Stimulated activated CD8-positive, alpha-beta memory T cell treated with anti-CD3 and anti-CD28 coated beads, Interleukin-7, amount 100 ng/mL, for 1 hour (primary cell): ENCODE results near the gene ENTPD3.
"Not testable (repeated sequence)": the region's sequence is repeated elsewhere in the genome, so short reads cannot be mapped to it uniquely, and the experiment has no call there.

Source experiments
- DNase-seq, 2 donors: peaks; one replicate each; pipeline ENCODE4 v3.0.0-alpha.2; 2020; ENCODE audit warnings: low read depth in 2 of 2

Gene ENTPD3

DNA sequence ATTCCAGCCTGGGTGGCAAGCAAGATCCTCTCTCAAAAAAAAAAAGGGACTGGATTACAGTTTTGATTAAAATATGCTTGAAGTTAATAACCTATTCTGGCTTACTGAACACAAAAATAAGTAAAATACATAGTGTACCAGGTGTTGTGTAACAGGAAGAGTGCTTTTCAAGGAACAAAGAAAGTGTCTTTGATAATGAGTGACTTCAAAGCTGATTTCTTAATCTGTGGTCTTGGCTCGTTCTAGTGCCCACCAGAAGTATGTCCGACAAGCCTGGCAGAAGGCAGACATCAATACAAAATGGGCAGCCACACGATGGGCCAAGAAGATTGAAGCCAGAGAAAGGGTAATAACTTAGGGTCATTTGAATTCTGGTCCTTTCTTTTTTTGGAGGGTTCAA, 74.2 kb downstream of the ENTPD3 start:
- DNase-seq: no peak

DNA sequence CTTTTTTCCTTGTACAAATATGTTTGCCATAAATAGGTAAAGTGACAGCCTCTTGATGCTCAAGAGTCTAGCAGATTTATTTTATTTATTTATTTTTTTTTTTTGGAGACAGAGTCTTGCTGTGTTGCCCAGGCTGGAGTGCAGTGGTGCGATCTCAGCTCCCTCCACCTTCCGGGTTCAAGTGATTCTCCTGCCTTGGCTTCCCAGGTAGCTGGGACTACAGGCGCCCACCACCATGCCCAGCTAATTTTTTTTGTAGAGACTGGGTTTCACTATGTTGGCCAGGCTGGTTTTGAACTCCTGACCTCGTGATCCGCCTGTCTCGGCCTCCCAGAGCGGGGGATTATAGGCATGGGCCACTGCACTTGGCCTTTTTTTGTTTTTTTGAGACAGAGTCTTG, 75.9 kb downstream of the ENTPD3 start:
- DNase-seq: not testable (repeated sequence)

DNA sequence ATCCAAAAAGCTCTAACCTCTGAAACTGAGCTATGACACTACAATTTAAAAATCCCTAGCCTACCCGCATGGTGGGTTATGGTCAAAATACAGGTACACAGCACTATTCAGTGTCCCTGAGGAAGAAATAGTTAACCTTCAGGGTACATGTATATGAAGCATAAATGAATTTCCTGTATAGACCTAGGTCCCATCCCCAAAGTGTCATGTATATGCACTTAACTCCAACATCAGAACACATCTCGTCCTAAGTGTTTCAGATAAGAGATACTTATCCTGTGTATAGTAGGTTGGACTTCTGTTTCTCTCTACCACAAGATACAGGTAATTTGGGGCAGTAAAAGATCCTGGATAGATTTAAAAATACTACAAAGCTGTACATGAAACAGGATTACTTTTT, 76.6 kb downstream of the ENTPD3 start:
- no peak for DNase-seq

DNA sequence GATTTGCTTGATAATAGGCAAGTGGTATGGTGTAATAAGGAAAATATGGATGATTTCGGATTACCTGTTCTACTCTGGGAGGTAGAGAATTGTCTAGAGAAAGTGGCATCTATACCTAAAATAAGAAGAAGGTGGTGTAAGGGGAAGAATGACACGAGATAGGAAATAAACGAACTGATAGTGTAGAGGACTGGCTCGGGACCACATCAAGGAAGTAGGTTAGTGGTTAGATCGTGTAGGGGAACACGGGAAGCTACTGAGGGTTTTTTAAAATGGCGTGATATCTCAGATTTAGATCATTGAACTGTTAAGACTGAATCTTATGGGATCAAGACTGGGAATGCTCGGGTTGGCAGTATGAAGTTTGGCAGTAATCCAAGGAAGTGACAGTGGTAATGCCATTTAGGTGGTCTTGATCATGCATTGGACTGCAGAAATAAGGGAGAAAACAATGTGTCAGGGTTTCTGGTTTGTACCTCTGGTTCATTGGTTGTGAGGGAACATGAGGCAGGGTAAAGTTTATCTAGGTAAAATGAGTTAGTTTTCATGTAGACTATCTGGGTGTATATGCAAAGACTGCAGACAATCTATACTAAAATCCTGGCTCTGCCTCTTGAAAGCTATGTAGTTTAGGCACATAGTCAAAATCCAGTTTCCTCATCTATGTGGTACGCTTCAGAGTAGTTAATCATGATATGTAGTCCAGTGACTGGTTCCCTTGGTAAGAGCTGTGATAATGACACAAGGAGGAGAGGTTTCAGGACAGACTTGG, 77.5 kb downstream of the ENTPD3 start:
- no peak for DNase-seq

DNA sequence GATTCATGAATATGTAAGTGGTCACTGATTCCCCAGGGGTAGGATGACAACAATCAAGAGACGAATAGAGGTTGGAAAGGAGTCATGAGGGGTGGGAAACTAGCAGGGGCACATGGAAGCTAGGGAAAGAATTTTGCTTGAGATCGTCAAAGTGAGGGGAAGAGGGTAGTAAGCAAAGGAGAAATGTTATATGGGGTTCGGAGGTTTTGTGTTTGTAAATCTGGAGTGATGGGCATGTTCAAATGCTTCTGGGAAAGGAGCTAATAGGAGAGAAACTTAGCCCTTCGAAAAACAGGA, 78.1 kb downstream of the ENTPD3 start:
- DNase-seq: no peak

DNA sequence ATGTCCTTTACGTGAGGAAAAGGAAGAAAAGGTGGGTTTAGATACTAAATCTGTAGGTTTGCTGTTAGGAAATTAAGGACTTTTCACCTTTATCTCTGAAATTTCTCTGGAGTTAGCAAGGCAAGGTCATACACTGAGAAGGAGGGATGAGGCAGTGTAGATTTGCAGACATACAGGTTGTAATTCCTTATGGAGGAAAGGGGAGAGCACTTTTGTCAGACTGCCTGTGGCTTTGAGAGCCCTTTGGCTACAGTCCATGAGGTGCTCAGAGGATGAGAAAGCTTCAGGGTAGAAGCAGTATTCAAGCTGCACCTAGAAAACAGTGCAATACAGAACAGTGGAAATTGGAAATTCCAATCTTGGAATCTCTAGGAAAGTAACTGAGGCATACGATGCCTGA, 78.5 kb downstream of the ENTPD3 start:
- no peak for DNase-seq

DNA sequence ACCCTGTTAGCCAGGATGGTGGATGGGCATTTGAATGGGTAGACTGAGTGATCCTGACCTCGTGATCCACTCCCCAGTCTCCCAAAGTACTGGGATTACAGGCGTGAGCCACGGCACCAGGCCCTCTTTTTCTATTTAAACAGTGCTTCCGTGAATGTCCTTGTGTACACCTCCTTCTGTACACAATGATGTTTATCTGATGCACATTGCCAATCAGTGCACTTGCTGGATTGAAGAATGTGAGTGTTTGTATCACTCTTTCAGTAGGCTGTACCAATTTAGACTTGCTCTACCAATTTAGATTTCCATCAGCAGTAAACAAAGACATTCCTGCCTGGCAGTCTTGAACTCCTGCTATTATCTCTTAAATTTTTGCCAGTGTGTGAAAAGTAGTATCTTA, 81.0 kb downstream of the ENTPD3 start:
- DNase-seq: no peak

DNA sequence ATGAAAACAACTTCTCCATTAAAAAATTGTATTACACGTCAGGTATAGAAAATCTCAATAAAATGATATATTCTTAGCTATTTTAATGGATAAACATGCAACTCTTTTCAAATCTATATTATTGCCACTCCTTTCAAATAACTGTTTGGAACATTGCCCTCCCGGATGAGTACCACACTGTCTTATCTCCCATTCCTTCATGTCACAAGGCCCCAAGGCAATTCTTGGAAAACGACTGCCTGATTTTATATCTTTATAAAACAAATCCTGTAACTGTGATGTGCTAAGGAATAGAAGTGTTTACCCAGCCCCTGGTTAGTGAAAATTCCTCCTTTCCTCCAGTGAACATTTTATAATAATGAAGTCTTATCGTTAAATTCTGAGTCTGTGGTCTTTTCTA, 83.7 kb downstream of the ENTPD3 start:
- no peak for DNase-seq

DNA sequence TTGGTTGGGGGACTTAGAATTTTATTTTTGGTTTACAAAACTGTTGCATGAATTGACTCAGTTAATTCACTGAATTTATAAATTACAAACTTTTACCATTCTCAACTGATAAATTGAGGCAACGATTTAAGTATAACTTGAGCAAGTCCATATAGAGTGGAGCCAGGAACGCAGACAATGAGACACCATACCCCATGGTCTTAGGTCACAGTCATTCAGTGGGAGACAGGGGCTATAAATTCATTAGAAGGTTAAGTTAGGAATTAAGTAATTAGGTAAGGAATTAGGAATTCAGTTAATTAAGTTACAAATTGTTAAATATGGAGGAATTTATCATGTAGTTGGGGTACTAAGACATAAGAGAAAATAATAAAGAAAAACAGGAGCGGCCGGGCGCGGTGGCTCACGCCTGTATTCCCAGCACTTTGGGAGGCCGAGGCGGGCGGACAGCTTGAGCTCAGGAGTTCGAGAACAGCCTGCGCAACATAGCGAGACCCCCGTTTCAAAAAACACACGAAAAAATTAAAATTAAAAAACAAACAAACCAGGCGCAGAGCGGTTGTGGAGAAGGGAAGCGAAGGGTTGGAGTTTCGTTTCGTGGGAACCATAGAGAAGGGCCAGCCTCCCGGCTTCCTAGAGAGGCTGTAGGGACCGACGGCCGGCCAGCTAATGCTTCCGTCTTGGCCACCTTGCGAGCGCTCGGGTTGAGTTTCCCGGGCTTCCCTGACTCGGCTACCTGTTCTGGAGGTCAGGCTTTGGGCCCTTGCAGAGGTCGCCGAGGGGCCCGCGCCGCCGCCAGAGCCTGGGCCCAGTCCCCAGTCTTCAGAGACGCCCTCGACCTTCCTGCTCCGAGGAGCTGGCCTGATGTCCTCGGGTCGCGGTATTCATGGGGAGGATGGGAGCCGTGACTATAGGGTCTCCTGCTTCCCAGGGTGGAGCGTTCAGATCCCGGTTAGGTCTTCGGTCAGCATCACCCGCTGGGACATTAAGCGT, 89.8 kb downstream of the ENTPD3 start, which contains the start of gene ZNF619:
Gene ZNF619 (plus strand): TSS at position 645 of the 993 bp plus-strand sequence. CDS start 858 bp downstream, outside the sequence.
- DNase-seq: no peak

DNA sequence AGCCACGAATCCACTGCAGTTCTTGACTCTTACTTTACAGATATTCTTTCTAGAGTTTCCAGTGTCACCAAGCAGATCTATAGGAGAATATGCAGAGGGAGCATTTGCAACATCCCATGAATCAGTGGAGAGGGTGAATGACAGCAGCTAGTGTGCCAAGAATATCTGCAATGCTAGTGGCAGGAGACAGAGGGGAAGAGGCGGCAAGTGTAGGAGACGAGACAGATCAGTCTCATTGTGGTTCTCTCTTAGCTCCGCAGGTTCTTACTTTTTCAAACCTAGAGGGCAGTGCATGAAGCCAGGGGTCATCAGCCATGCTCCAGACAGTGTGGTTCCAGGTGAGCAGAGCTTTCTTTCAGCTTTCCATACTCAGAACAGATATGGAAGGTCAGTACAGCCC, 90.7 kb downstream of the ENTPD3 start:
- no peak for DNase-seq
